ENCODE data around the gene ZBTB49.

ZBTB49 gene

GRCh38 chr4:4296283-4296846 lies 6.3 kb downstream of the ZBTB49 start:
- TF ChIP-seq CTCF (conservative IDR thresholded peaks at IDR 0.05; ENCODE audit: low read depth): no peak
- CTCF ChIA-PET: no interaction called here
- no peak for DNase-seq (ENCODE audit: low spot score)
- H3K27ac ChIP-seq: no peak overlapping the region
- POLR2A ChIA-PET (ENCODE audit: low non-redundant PET): no interaction called here

GRCh38 chr4:4299006-4299405 lies 9.0 kb downstream of the ZBTB49 start:
- DNase-seq (ENCODE audit: low spot score): no peak
- no peak overlapping the region for H3K27ac ChIP-seq
- TF ChIP-seq CTCF (conservative IDR thresholded peaks at IDR 0.05; ENCODE audit: low read depth): no peak
- CTCF ChIA-PET: no interaction called here
- POLR2A ChIA-PET (ENCODE audit: low non-redundant PET): no interaction called here

GRCh38 chr4:4302001-4302400 lies 11.9 kb downstream of the ZBTB49 start:
- DNase-seq (ENCODE audit: low spot score): no peak
- no peak for TF ChIP-seq CTCF (conservative IDR thresholded peaks at IDR 0.05; ENCODE audit: low read depth)
- ChIA-PET POLR2A (ENCODE audit: low non-redundant PET) (no interaction called here), CTCF (no interaction called here)
- no peak overlapping the region for H3K27ac ChIP-seq

GRCh38 chr4:4302416-4302815 lies 12.4 kb downstream of the ZBTB49 start:
- H3K27ac ChIP-seq: no peak overlapping the region
- no peak for DNase-seq (ENCODE audit: low spot score)
- no peak for TF ChIP-seq CTCF (conservative IDR thresholded peaks at IDR 0.05; ENCODE audit: low read depth)
- ChIA-PET POLR2A (ENCODE audit: low non-redundant PET) (no interaction called here), CTCF (no interaction called here)

GRCh38 chr4:4306920-4307319 lies 16.9 kb downstream of the ZBTB49 start:
- H3K27ac ChIP-seq: no peak overlapping the region
- POLR2A ChIA-PET (ENCODE audit: low non-redundant PET): no interaction called here
- DNase-seq (ENCODE audit: low spot score): no peak
- no peak for TF ChIP-seq CTCF (conservative IDR thresholded peaks at IDR 0.05; ENCODE audit: low read depth)
- CTCF ChIA-PET: no interaction called here

GRCh38 chr4:4308800-4309441 lies 18.9 kb downstream of the ZBTB49 start:
- POLR2A ChIA-PET (ENCODE audit: low non-redundant PET): no interaction called here
- CTCF ChIA-PET: no interaction called here
- no peak for TF ChIP-seq CTCF (conservative IDR thresholded peaks at IDR 0.05; ENCODE audit: low read depth)

More at GRCh38 chr4:4308800-4309441, 18.9 kb downstream of the ZBTB49 start:
- DNase-seq (ENCODE audit: low spot score): peak; percentile 34
- H3K27ac ChIP-seq: peak overlapping the region; percentile 27

Measured in RWPE1 (cell line).